HepG2 (cell line): Measurements from ENCODE around the gene OSCP1. TPM values are rescaled to one million over a fixed set of nuclear protein-coding genes. Genes with fewer than 3 reads are reported as not detected.

ENCODE experiments used
- ATAC-seq: fragments of 200-7000 bp; cut with Tn5 transposase; 3 replicates; pipeline ENCODE4 v1.9.1; 2020; ENCODE audit warnings: mild to moderate bottlenecking, moderate library complexity
- BruUV-seq: library from RNA; stranded (reverse); fragments of 400-500 nt; replicated peaks from 2 replicates; lab custom pipeline; 2021; lab: Mats Ljungman, UMichigan
- CTCF ChIA-PET: fragments of 300-600 bp; formaldehyde crosslinking; extraction: SDS; loops from one replicate; lab custom pipeline; 2021; ENCODE audit warnings: low total read pairs, inconsistent platforms, low intra/inter-chr PET ratio; lab: Yijun Ruan, JAX
- POLR2A ChIA-PET: fragments of 350-600 bp; sonication (Branson Sonifier 250); formaldehyde crosslinking; loops from one replicate; lab custom pipeline; 2020; ENCODE audit warnings: antibody characterized with exemption, inconsistent platforms; lab: Yijun Ruan, JAX
- DNase-seq: peaks from one replicate; pipeline ENCODE4 v3.0.0-alpha.2; 2015; ENCODE audit warnings: low spot score
- FAIRE-seq: peaks from 3 replicates; lab custom pipeline; 2011; peaks lifted over from hg19 to GRCh38; lab: Jason Lieb, UNC
- H2AFZ ChIP-seq: one replicate; pipeline ENCODE4 v1.6.1; 2011; ENCODE audit warnings: low read length, inconsistent platforms
- H3K27ac ChIP-seq: fragments of 300-600 bp; 3 replicates; pipeline ENCODE4 v1.8.0; 2011; ENCODE audit warnings: mixed run types, mild to moderate bottlenecking, mixed read lengths, low read length, inconsistent platforms; ENCODE audit not compliant: insufficient read depth; ENCODE audit errors: extremely low read length
- H3K27me3 ChIP-seq, 2 experiments: fragments of 200-600 bp in 1 of 2; 2 replicates in 1 of 2; 3 replicates in 1 of 2; pipeline versions ENCODE4 v1.6.0 to v1.8.0; 2011; ENCODE audit warnings: low read length in 2 of 2, mild to moderate bottlenecking in 2 of 2, moderate library complexity in 2 of 2, inconsistent platforms in 1 of 2; ENCODE audit not compliant: insufficient read depth in 2 of 2, control insufficient read depth in 1 of 2
- H3K36me3 ChIP-seq, 2 experiments: fragments of 200-600 bp in 1 of 2; replicated peaks in 1 of 2; 2 replicates in 1 of 2; 3 replicates in 1 of 2; pipeline versions ENCODE4 v1.5.1 to v1.8.0; 2011; ENCODE audit warnings: low read length in 2 of 2, inconsistent platforms in 1 of 2; ENCODE audit not compliant: insufficient read depth in 2 of 2, control insufficient read depth in 1 of 2
- H3K4me1 ChIP-seq: 2 replicates; pipeline ENCODE4 v1.5.1; 2012; ENCODE audit warnings: low read length, inconsistent platforms; ENCODE audit not compliant: insufficient read depth
- H3K4me2 ChIP-seq: 2 replicates; pipeline ENCODE4 v1.6.0; 2011; ENCODE audit warnings: low read depth, low read length, inconsistent platforms
- H3K4me3 ChIP-seq, 3 experiments: fragments of 200-600 bp in 1 of 3; sonication (generic), shearing (Covaris generic) in 1 of 3; replicated peaks in 1 of 3; 2 replicates each; pipeline ENCODE4 v1.5.1; 2011 to 2016; ENCODE audit warnings: low read length in 3 of 3, inconsistent platforms in 2 of 3, low read depth in 2 of 3, mild to moderate bottlenecking in 2 of 3, control low read depth in 1 of 3, mixed read lengths in 1 of 3; ENCODE audit not compliant: insufficient read depth in 1 of 3
- H3K79me2 ChIP-seq: one replicate; pipeline ENCODE4 v1.6.1; 2011; ENCODE audit warnings: low read length, inconsistent platforms; ENCODE audit not compliant: insufficient read depth
- H3K9ac ChIP-seq: 2 replicates; pipeline ENCODE4 v1.6.0; 2011; ENCODE audit warnings: mild to moderate bottlenecking, low read depth, low read length, inconsistent platforms; ENCODE audit not compliant: insufficient read depth
- H3K9me3 ChIP-seq: 2 replicates; pipeline ENCODE4 v1.5.1; 2012; ENCODE audit warnings: mild to moderate bottlenecking, low read length
- H4K20me1 ChIP-seq: 2 replicates; pipeline ENCODE4 v1.6.0; 2011; ENCODE audit warnings: inconsistent platforms, mild to moderate bottlenecking, low read length, moderate library complexity; ENCODE audit not compliant: insufficient read depth
- DMTF1 ChIP-seq: sonication (generic); formaldehyde crosslinking; IDR thresholded peaks from 2 replicates; pipeline ENCODE4 v1.4.0; 2020; ENCODE audit warnings: mild to moderate bottlenecking, missing genetic modification reagents
- ZBTB42 ChIP-seq: sonication (generic); formaldehyde crosslinking; IDR thresholded peaks from 2 replicates; pipeline ENCODE4 v1.5.0; 2020; ENCODE audit warnings: mild to moderate bottlenecking, missing genetic modification reagents
- ZSCAN22 ChIP-seq: sonication (generic); formaldehyde crosslinking; IDR thresholded peaks from 2 replicates; pipeline ENCODE4 v1.4.0; 2020; ENCODE audit warnings: mild to moderate bottlenecking, missing genetic modification reagents
- WGBS: methylation state at CpG from one replicate; pipeline ENCODE4 v1.1.6; 2017; ENCODE audit warnings: low lambda C conversion rate; 5-methylcytosine and 5-hydroxymethylcytosine counted together
- in situ Hi-C: cut with HindIII; loops from 2 replicates; pipeline ENCODE4 v1.10.0; 2017; ENCODE audit warnings: low pct_unique_long_range_greater_than_20kb; ENCODE audit not compliant: extremely low pct_ligation_motif_present
- intact Hi-C: fragments of 100-400 bp; cut with micrococcal nuclease; formaldehyde crosslinking; loops from one replicate; pipeline ENCODE4 v1.10.0; 2022; ENCODE audit not compliant: unreplicated experiment
- polyA plus RNA-seq, 8 experiments: library from polyadenylated mRNA; depleted of rRNA in 3 of 8; stranded (reverse) in 7 of 8; unstranded in 1 of 8; fragments of >200 nt; fragmentation: Illumina TruSeq in 4 of 8; extraction: Trizol in 4 of 8; gene quantifications; 2 replicates each; pipeline versions ENCODE4 v1.2.1 to v1.2.3, GENCODE V29; 2011 to 2016; ENCODE audit warnings: low read depth in 4 of 8, missing spikeins in 1 of 8, mixed read lengths in 1 of 8; ENCODE audit not compliant: insufficient read depth in 1 of 8
- total RNA-seq, 5 experiments: library from RNA; depleted of rRNA; stranded (reverse); fragments of >200 nt; fragmentation: Illumina TruSeq; extraction: Trizol; gene quantifications; 2 replicates each; pipeline ENCODE4 v1.2.3, GENCODE V29; 2016; ENCODE audit warnings: low read depth in 1 of 5
- TF ChIP-seq, protein P1 (sequence below): sonication (generic); formaldehyde crosslinking; IDR thresholded peaks from 2 replicates; pipeline ENCODE4 v1.5.0; 2020; ENCODE audit warnings: mild to moderate bottlenecking, missing genetic modification reagents, borderline replicate concordance
- TF ChIP-seq, protein P2 (sequence below): sonication (generic); formaldehyde crosslinking; IDR thresholded peaks from 2 replicates; pipeline ENCODE4 v1.9.0; 2021; ENCODE audit warnings: missing genetic modification reagents, mild to moderate bottlenecking, borderline replicate concordance

The OSCP1 gene
- total and polyA plus RNA-seq, 2 of the 13 experiments (the other 11 are each of a cell fraction or from before 2014, with no cell fraction given) = 0.60 to 0.84 TPM

GRCh38 chr1:36417931-36418330 is 32.3 kb downstream of the OSCP1 start:
- no peak overlapping the region for H3K4me3 ChIP-seq
- no TSS peak for BruUV-seq
- ChIA-PET POLR2A (interaction anchor here (1.7 kb wide), 1 partner anchor 17 kb away, joined by 5 read pairs; no protein-coding TSS in a partner anchor), CTCF (no interaction called here)
- H3K27me3 ChIP-seq = no peaks in the 10 kb centered on the region
- no peak overlapping the region for H3K4me2 ChIP-seq
- intact Hi-C loops (no loop called here), in situ Hi-C loops (no loop called here)
- no peaks in the 10 kb centered on the region for H4K20me1 ChIP-seq
- no peak for FAIRE-seq
- WGBS = 89% methylated on average over 9 of the region's 9 CpGs
- no peak for ATAC-seq
- no peak for DNase-seq
- H3K4me1 ChIP-seq = peaks cover 13% of the 10 kb centered on the region
- H3K79me2 ChIP-seq = no peaks in the 10 kb centered on the region
- TF ChIP-seq, protein P1, sequence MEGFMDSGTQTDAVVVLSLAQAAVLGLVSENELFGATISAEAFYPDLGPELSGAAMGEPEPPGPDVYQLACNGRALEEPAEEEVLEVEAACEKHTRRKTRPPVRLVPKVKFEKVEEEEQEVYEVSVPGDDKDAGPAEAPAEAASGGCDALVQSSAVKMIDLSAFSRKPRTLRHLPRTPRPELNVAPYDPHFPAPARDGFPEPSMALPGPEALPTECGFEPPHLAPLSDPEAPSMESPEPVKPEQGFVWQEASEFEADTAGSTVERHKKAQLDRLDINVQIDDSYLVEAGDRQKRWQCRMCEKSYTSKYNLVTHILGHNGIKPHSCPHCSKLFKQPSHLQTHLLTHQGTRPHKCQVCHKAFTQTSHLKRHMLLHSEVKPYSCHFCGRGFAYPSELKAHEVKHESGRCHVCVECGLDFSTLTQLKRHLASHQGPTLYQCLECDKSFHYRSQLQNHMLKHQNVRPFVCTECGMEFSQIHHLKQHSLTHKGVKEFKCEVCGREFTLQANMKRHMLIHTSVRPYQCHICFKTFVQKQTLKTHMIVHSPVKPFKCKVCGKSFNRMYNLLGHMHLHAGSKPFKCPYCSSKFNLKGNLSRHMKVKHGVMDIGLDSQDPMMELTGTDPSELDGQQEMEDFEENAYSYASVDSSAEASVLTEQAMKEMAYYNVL (CRISPR knock-in tag) = no peak
- TF ChIP-seq, protein P2, sequence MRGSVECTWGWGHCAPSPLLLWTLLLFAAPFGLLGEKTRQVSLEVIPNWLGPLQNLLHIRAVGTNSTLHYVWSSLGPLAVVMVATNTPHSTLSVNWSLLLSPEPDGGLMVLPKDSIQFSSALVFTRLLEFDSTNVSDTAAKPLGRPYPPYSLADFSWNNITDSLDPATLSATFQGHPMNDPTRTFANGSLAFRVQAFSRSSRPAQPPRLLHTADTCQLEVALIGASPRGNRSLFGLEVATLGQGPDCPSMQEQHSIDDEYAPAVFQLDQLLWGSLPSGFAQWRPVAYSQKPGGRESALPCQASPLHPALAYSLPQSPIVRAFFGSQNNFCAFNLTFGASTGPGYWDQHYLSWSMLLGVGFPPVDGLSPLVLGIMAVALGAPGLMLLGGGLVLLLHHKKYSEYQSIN = no peak
- no peak for TF ChIP-seq ZBTB42 (CRISPR knock-in tag)
- no peak for TF ChIP-seq ZSCAN22 (CRISPR knock-in tag)
- no peak for TF ChIP-seq DMTF1 (CRISPR knock-in tag)
- H3K36me3 ChIP-seq = no peaks in the 10 kb centered on the region; a peak in 1 of 5 replicates
- H2AFZ ChIP-seq = no peak overlapping the region
- no peak overlapping the region for H3K9ac ChIP-seq
- H3K27ac ChIP-seq = no peak overlapping the region
- H3K9me3 ChIP-seq = no peaks in the 10 kb centered on the region
